A673 (cell line): ENCODE measurements around the gene APOBEC3C.

ENCODE experiments used
- CTCF ChIP-seq: fragments of 300-800, 200-600 bp; sonication (generic); conservative IDR thresholded peaks from 2 replicates; pipeline ENCODE4 v1.5.1; 2017; ENCODE audit warnings: low read depth, mild to moderate bottlenecking, antibody characterized with exemption, low read length, moderate library complexity, mixed read lengths
- EZH2 ChIP-seq: fragments of 200-600 bp; sonication (generic); IDR thresholded peaks from 2 replicates; pipeline ENCODE4 v1.6.1; 2017; ENCODE audit warnings: borderline replicate concordance, low read depth, mild to moderate bottlenecking, mixed read lengths, antibody characterized with exemption, low read length; ENCODE audit not compliant: poor library complexity, severe bottlenecking

GRCh38 chr22:38974170-38974825 is 39.8 kb upstream of the APOBEC3C start:
- no peak for TF ChIP-seq EZH2
- no peak for TF ChIP-seq CTCF
